Measurements from ENCODE around the gene SH2D4B. TPM values are rescaled to one million over a fixed set of nuclear protein-coding genes. Genes with fewer than 3 reads are reported as not detected.
A peak's percentile ranks its signal among the peaks of the same experiment; 100 is the strongest.

The SH2D4B gene
- total and polyA plus RNA-seq, 7 donors: 0.06 to 0.33 TPM; not detected in 5

- Histone ChIP-seq H3K4me1 (peaks cover 0 to 14% (median 2%) of the 10 kb centered on the region in 4 donors), H3K4me3 (no peak overlapping the region), H3K36me3 (no peaks in the 10 kb centered on the region), H3K27me3 (no peaks in the 10 kb centered on the region), H3K9me3 (no peaks in the 10 kb centered on the region), H3K27ac (no peak overlapping the region)
- 90 to 92% methylated on average over 3 of the region's 3 CpGs for WGBS, 2 donors
- TF ChIP-seq EP300 (IDR thresholded peaks at IDR 0.05) (no peak), CTCF (IDR thresholded peaks at IDR 0.05) (no peak), POLR2AphosphoS5 (IDR thresholded peaks at IDR 0.05) (no peak), POLR2A (IDR thresholded peaks at IDR 0.05) (no peak)
- DNase-seq: no peak
- intact Hi-C loops (cut with DNase I): loop anchor here (10.0 kb wide), 1 partner anchor 263 kb away; no protein-coding TSS in a partner anchor
Measured at GRCh38 chr10:80661526-80661925, 123.8 kb downstream of the SH2D4B start.

- intact Hi-C loops (cut with DNase I): loop anchor here (10.0 kb wide), 1 partner anchor 262 kb away; no protein-coding TSS in a partner anchor
- Histone ChIP-seq H3K9me3 (no peaks in the 10 kb centered on the region), H3K4me1 (peaks cover 0 to 14% (median 2%) of the 10 kb centered on the region in 4 donors), H3K27ac (peak overlapping the region; percentile 55 to 65 (median 61)), H3K27me3 (no peaks in the 10 kb centered on the region), H3K36me3 (no peaks in the 10 kb centered on the region), H3K4me3 (peak overlapping the region in 3 of 4 donors; percentile 9 to 32 (median 29))
- 17 to 25% methylated on average over 19 of the region's 19 CpGs for WGBS, 2 donors
- peak; percentile 48 to 95 (median 84) for TF ChIP-seq CTCF (IDR thresholded peaks at IDR 0.05)
- no peak for TF ChIP-seq EP300 (IDR thresholded peaks at IDR 0.05)
- peak; percentile 89 for DNase-seq
Measured at GRCh38 chr10:80662429-80663261, 124.9 kb downstream of the SH2D4B start.

GRCh38 chr10:80664071-80664680 lies 126.5 kb downstream of the SH2D4B start:
- WGBS, 2 donors: 16 to 29% methylated on average over 10 of the region's 10 CpGs
- H3K9me3 ChIP-seq: no peaks in the 10 kb centered on the region
- H3K4me3 ChIP-seq: no peak overlapping the region
- no peaks in the 10 kb centered on the region for H3K27me3 ChIP-seq
- no peak for TF ChIP-seq POLR2AphosphoS5 (IDR thresholded peaks at IDR 0.05)
- peak; percentile 46 to 72 (median 64) for TF ChIP-seq CTCF (IDR thresholded peaks at IDR 0.05)
- H3K27ac ChIP-seq: no peak overlapping the region
- peaks cover 0 to 11% (median 2%) of the 10 kb centered on the region in 4 donors for H3K4me1 ChIP-seq
- intact Hi-C loops (cut with DNase I): loop anchor here (10.0 kb wide), 1 partner anchor 261 kb away; no protein-coding TSS in a partner anchor
- peak; percentile 69 for DNase-seq
- H3K36me3 ChIP-seq: no peaks in the 10 kb centered on the region

- H3K4me1 ChIP-seq: no peaks in the 10 kb centered on the region
- no peak for DNase-seq
- H3K4me3 ChIP-seq: no peak overlapping the region
- H3K36me3 ChIP-seq: no peaks in the 10 kb centered on the region
- TF ChIP-seq POLR2A (IDR thresholded peaks at IDR 0.05) (no peak), EP300 (IDR thresholded peaks at IDR 0.05) (no peak), POLR2AphosphoS5 (IDR thresholded peaks at IDR 0.05) (no peak), CTCF (IDR thresholded peaks at IDR 0.05) (no peak)
- H3K9me3 ChIP-seq: no peaks in the 10 kb centered on the region
- no peaks in the 10 kb centered on the region for H3K27me3 ChIP-seq
- 94 to 98% methylated on average over 2 of the region's 2 CpGs for WGBS, 2 donors
- intact Hi-C loops (cut with DNase I): loop anchor here (10.0 kb wide), 1 partner anchor 255 kb away; no protein-coding TSS in a partner anchor
- no peak overlapping the region for H3K27ac ChIP-seq
Measured at GRCh38 chr10:80669485-80669884, 131.8 kb downstream of the SH2D4B start.

Measured in sigmoid colon (tissue), 7 donors.